HTR-8/SVneo (cell line): ENCODE measurements around the gene GPR146.
"Not testable (repeated sequence)": the region's sequence is repeated elsewhere in the genome, so short reads cannot be mapped to it uniquely, and the experiment has no call there.

Experiments used
- DNase-seq: peaks from one replicate; pipeline ENCODE4 v3.0.0; 2011; ENCODE audit warnings: low spot score, mixed read lengths; ENCODE audit not compliant: insufficient read length
- FAIRE-seq: peaks from 2 replicates; lab custom pipeline; 2011; peaks lifted over from hg19 to GRCh38; lab: Jason Lieb, UNC

GPR146 gene, protein sequence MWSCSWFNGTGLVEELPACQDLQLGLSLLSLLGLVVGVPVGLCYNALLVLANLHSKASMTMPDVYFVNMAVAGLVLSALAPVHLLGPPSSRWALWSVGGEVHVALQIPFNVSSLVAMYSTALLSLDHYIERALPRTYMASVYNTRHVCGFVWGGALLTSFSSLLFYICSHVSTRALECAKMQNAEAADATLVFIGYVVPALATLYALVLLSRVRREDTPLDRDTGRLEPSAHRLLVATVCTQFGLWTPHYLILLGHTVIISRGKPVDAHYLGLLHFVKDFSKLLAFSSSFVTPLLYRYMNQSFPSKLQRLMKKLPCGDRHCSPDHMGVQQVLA

DNA sequence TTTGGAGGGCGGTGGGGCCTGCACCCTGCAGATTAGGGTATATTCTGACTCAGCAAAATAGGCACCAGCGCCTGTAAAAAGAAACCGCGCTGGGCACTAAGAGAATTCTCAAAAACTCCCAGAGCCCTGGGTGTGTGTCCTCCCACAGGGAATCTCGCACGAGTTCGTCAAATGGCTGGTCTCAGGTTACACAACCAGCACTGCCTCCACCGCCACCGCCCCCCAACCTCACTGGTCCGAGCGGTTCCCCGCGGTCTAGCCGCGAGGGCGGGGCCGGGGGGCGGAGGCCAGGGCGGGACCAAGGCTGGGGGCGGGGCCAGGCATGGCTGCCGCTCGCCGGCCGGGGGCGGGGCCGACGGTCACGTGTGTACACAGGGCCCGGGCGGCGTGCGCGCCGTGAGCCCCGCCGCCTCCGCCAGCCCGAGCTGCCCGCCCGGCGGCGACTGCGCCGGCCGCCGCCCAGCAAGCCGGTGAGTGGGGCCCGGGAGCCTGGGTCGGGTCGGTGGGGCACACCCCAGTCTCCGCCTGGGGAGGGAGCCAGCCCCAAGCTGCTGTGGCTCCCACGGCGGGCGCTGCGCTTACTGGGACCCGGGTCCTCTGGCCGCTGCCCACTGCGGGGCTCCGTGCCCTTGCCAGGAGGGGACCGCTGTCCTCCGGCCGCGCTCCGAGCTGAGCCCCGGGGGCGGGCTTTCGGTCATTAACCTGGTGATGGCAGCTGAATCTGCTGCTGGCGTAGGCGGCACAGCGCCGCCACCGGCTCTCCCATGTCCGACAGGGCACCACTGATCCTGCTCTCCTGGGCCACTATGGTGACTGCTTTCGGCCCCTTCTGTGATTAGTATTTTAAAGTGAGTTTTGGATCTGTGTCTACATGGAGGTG, at the start of gene GPR146:
TSS of gene GPR146 (plus strand) at position 358 of the 880 bp plus-strand sequence. CDS start 12,970 bp downstream, outside the sequence.
- DNase-seq: peak; percentile 100
- FAIRE-seq: peak; percentile 98

DNA sequence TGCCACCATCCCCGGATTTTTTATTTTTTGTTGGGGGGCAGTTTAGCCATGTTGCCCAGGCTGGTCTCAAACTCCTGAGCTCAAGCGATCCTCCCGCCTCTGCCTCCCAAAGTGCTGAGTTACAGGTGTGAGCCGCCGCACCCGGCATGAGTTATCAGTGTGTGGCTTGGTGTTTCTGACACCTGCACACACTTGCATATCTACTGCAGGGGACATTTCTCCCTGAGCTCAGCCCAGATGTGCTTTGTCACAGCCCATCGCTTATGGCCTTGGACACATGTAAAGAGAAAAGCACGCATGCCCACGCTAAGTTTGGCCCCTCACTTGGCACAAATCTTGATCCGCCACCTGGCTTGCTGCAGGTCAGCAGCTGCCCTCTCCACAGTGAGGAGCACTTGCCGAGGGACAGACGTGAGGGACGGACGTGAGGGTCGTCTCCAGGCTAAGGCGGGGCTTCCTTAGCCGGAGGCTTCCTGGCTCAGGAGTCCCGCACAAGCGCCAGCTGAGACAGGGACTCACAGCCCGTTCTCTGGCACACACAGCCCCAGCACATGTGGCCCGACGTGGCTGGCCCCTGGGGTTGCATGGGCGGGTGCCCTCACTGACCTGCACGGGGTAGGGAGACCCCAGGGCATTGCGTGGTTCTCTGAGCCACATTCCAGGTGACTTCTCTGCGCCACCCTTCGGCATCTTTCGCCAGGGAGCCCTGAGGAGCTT, 49.6 kb upstream of the GPR146 start:
- FAIRE-seq (peak; percentile 69), DNase-seq (no peak)

DNA sequence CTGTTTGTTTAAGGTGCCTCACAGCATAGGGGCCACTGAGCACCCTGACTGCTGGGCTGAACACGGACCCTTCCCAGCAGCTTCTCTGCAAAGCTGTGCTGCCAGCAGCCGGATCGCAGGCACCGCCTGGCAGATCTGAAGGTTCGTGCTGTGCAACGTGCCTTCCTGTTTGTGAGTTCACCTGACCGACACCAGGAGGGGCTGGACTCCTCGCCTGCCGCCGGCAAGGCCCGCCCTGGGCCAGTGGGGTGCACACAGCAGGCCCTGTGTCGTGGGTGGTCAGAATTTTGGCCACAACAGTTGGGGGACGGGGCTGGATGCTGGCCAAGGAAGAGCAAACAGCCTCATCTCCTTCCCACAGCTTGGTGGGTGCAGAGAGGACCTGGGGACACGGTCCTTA, 48.8 kb upstream of the GPR146 start:
- FAIRE-seq: no peak
- no peak for DNase-seq

DNA sequence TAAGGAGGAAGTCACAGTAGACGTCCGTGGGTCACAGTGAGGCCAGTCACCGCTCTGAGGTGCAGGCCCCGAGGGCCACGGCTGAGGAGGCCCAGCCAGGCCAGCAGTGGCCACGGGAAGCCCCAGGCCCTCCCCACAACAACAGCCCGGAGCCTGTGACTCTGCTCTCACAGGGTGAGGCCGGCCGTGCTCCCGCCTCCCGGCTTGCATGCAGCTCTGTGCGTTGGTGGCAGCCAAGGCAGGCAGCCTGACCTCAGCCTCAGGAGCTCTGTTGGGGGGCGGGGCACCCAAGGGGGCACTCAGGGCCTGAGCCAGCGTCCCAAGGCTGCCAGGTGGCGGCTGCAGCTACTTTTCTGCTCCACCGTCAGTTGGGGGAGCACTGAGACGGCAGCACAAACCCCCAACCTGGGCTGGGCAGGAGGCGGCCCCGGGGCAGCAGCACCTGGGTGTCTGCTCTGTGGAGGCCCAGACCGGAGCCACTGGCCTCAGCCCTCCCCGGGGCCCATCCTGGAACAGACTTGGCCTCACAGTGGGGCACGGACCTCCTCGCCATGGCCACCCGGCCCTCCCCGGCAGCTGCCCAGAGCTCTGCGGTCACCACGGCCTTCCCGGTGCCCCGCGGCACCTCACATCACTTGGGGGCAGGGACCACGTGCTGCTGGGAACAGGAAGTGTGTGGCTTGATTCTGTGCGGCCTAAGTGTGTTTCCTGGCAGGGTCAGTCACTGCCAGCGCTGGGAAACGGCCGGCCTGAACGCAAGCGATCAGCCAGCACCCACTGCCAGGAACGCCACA, 48.1 kb upstream of the GPR146 start:
- FAIRE-seq (no peak), DNase-seq (no peak)

DNA sequence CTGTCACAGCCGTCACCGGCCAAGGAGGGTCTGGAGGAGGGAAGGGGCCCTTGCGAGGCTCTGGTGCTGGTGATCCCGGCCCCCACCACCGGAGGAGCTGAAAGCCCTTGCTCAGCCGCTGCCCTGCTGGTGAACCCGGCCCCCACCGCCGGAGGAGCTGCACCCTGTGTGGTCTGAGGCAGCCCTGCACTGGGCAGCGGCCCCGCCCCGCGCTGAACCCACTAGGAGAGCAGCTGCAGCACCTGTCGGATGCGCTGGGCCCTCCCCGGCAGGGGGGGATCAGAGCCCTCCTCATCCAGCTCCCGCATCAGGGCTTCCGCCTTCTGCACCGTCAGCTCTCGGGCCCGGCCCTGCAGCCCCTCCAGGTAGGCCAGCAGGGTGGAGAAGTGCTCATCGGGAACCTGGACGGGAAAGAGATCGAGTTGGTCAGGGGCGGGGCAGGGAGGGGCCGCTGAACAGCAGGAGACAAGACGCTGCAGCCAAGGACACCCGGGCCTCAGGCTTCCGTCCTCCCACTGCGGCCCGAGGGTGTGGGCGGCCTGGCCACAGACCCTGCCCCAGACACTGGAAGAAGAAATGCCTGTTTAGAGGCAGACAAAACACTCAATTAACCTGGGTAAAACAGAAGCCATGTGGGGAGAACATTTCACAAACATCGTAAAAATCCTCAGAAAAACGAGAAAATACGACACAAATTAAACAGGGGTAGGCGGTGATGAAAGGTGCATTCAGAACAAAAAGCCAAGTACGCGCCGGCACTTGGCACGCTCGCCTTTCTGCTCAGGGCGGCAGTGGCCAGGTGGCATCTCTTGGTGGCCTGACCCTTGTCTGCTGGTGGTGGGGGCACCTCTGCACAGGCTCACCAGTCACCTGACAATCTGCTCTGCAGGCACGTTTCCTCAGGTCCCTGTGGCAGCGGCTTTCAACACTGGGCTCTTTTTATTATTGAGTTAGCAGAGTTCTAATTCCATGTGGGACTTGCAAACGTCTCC, 46.6 kb upstream of the GPR146 start:
- FAIRE-seq (no peak), DNase-seq (no peak)

DNA sequence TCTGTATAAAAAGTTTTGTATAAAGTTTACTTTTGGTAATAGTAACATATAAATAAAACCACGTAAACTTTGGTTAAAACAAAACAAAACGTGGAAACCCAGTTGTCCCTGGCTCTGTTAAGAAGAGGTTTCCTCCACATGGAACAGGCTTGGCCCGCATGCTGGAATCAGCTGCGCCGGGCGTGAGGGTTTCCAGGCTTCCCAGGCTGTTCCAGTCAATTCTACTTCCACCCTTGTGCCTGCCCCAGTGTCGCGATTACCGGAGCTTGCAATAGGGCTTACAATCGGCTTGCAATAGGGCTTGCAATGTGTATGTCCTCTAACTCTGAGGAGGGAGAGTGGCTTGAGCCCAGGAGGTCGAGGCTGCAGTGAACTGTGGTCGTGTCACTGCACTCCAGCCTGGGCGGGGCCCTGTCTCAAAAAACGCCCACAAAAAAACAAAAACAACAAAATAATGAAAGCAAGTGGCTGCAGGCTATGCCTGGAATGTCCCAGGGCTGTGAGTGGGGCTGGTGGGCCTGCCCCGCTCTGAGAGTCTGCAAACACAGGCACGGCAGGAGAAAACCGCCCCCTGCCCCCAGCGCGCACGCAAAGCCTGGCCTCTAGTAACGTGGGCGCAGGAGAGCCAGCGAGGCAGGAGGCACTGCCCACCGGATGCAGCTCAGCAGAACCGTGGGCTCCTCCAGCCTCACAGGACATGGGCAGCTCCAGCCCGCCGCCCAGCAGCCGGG, 45.0 kb upstream of the GPR146 start:
- FAIRE-seq (no peak), DNase-seq (no peak)

DNA sequence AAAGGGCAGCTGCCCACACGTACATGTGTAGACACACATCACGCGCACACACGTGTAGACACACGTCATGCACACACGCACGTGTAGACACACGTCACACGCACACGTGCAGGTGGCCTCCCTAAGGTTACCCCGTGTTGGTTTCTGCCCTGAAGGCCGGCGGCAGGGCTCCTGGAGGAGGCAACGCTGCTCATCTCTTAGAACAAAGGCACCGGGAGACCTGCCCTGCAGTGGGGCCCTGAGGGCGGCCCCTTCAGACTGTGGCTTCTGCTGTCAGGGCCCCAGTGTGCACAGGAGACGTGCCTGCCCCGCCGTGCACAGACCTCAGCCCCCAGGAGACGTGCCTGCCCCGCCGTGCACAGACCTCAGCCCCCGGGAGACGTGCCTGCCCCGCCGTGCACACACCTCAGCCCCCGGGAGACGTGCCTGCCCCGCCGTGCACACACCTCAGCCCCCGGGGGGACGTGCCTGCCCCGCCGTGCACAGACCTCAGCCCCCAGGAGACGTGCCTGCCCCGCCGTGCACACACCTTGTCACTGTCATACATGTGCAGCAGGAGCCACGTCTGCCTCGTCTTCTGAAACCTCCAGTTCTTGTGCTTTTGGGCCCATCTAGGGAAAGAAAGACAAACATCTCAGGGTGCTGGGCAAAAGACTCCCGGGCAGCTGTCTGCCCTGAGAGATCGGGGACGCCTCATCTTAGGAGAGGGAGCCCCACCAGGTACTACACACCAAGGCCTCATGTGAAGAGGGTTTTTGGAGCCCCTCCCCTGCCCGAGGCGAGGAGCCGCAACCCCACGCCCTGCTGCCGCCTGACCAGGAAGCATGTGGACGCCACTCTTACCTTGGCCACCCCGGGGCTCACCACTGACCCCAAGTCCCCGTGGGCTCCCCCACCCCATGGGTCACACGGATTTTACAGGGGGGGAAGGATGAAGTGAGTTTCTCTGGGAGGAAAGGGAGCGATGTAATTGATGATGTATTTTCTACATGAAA, 44.1 kb upstream of the GPR146 start:
- FAIRE-seq (peak; percentile 48), DNase-seq (no peak)

DNA sequence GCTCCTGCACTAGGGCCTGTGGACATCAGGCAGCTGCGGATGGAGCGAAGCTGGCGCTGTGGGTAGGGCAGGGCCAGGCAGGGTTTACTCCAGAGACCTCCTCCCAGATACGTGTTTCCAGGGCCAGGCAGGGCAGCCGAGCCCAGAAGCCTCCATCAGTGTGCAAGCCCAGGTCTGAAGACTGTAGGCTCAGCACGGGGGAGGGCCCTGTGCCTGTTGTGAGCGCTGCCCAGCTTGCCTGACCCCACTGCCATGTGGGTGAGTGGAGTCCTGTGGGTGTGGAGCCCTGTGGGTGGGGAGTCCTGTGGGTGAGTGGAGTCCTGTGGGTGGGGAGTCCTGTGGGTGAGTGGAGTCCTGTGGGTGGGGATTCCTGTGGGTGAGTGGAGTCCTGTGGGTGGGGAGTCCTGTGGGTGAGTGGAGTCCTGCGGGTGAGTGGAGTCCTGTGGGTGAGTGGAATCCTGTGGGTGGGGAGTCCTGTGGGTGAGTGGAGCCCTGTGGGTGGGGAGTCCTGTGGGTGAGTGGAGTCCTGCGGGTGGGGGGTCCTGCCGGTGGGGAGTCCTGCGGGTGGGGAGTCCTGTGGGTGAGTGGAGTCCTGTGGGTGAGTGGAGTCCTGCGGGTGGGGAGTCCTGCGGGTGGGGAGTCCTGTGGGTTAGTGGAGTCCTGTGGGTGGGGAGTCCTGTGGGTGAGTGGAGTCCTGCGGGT, 43.1 kb upstream of the GPR146 start:
- not testable (repeated sequence) for FAIRE-seq

DNA sequence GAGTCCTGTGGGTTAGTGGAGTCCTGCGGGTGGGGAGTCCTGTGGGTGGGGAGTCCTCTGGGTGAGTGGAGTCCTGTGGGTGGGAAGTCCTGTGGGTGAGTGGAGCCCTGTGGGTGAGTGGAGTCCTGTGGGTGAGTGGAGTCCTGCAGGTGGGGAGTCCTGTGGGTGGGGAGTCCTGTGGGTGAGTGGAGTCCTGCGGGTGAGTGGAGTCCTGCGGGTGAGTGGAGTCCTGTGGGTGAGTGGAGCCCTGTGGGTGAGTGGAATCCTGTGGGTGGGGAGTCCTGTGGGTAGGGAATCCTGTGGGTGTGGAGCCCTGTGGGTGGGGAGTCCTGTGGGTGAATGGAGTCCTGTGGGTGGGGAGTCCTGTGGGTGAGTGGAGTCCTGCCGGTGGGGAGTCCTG, 42.3 kb upstream of the GPR146 start:
- DNase-seq, FAIRE-seq: not testable (repeated sequence)

More for the DNA sequence above, 43.1 kb upstream of the GPR146 start:
- not testable (repeated sequence) for DNase-seq

DNA sequence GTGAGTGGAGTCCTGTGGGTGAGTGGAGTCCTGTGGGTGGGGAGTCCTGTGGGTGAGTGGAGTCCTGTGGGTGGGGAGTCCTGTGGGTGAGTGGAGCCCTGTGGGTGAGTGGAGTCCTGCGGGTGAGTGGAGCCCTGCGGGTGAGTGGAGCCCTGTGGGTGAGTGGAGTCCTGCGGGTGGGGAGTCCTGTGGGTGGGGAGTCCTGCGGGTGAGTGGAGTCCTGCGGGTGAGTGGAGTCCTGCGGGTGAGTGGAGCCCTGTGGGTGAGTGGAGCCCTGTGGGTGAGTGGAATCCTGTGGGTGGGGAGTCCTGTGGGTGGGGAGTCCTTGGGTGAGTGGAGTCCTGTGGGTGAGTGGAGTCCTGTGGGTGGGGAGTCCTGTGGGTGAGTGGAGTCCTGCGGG, 41.9 kb upstream of the GPR146 start:
- not testable (repeated sequence) for FAIRE-seq, DNase-seq

DNA sequence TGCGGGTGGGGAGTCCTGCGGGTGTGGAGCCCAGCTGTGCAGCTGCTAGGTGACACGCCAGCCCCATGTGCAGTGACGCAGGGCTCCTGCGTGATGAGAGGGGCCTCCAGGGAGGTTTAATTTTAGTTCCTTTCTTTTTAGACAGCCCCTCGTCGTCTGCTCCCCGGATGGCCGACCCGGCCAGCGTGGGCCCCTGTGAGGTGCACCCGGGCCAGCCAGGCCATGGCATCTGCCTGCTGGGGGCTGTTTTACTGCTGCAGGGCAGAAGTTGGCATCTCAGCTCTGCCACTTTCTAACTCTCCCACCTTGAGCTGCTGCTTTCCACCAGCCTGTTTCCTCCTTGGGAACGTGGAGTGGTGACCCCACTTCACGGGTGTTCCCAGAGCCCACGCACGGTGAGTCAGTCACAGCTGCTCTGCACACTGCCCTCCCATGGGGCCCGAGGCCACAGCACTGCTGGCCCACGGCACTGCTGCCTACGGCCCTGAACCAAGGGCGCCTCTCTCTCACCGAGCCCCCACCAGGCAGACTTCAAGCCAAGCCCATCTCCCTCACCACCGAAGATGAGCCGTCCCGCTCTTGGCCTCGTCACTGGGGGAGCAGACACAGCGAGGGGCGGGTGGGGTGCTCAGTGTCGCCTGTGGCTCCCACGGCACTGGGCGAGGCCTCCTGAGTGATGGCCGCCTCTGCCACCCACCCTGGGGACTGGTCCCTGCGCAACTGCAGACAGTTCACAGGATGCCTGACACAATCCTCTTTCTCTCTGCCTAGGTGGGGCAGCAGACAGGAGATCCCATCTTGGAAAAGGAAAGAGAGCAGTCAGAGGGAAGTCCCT, 40.1 kb upstream of the GPR146 start:
- no peak for DNase-seq
- peak; percentile 59 for FAIRE-seq

DNA sequence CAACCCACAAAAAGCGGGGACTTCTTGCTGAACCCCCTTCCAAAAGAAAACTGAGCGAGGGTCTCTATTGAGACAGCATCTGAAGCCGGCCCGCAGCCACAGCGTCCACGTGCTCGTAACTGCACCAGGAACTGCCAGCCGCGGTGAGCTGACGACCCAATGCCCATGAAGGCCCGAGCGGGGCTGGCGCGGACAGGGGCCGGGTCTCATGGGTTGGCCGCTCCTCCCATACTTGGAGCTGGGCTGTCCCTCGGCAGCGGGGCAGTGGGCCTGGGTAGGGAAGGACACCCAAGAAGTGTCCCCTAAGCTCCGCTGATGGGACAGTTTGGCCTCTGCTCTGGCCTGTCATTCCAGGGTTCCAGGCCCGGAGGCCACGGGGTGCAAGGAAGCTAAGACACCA, 39.0 kb upstream of the GPR146 start:
- FAIRE-seq (no peak), DNase-seq (no peak)

DNA sequence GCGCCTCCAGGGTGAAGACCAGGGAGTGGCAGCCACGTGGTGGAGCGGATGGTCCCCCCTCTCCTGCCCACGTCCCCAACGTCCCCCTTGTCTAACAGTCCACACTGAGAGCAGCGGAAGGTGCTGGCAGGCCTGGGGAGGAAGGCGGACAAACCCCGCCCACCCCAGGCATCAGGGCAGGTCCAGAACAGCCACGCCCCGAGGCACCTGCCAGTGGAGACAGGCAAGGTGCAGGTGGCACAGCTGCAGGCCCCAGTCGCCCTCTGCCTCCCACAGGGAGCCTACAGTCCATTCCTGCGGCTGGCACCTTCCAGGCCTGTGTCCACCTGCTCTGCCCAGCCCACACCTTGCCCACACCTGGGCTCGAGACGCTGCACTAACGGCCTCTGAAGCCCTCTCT, 36.4 kb upstream of the GPR146 start:
- no peak for DNase-seq
- FAIRE-seq: peak; percentile 62

DNA sequence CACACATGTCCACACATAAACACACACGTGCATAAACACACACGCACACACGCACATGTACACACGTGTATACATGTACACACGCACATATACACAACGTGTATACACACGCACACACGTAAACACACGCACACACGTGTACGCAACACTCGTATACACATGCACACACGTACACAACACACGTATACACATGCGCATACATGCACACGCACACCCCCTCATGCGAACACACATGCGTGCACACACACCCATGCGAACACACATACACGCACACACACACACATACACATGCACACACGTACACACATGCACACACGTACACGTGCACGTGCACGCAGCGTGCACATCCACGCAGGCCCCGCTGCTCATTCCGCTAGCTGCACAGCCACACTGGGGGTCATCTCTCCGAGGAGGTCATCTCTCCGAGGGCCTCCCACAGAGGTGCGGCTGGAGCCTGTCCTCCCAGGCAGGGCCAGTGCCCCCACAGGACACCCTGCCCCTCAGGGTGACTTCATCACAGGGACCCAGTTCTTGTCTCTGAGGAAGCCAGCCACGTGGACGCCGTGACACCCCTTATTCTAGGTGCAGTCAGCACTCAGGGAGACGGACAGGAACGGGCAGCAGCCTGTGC, 35.5 kb upstream of the GPR146 start:
- DNase-seq (no peak), FAIRE-seq (peak; percentile 100)

DNA sequence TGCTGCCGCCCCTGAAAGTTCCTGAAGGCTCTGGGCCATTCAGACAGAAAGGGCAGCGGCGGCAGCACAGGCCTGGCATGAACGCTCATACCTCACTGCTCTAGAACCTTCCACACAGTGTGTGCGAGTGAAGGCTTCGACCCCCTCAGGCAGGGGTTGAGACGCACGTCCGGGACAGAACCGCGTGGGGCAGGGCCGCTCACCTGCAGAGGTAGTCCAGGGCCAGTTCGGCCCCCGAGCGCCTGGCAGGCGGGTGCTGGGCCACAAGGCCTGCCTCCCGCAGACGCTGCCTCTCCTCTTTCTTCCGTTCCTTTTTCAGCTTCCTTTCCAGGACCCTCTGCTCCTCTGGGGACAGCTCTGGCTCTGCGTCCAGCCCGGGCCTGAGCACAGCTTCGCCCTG, 34.6 kb upstream of the GPR146 start:
- no peak for FAIRE-seq
- no peak for DNase-seq
